HCT116 (cell line): ENCODE measurements around the gene RGSL1. TPM values are rescaled to one million over a fixed set of nuclear protein-coding genes. Genes with fewer than 3 reads are reported as not detected.

Experiments
- ATAC-seq: fragments of 200-7000 bp; cut with Tn5 transposase; 2 replicates; pipeline ENCODE4 v1.9.1; 2020; ENCODE audit warnings: mild to moderate bottlenecking, moderate library complexity
- BruUV-seq: library from RNA; stranded (reverse); fragments of 400-500 nt; replicated peaks from 2 replicates; lab custom pipeline; 2021; lab: Mats Ljungman, UMichigan
- CTCF ChIA-PET: fragments of 300-600 bp; sonication (Branson Sonifier 250); formaldehyde crosslinking; loops from one replicate; lab custom pipeline; 2021; ENCODE audit warnings: antibody characterized with exemption; lab: Charles Lee
- POLR2A ChIA-PET: fragments of 300-600, 350-600 bp; sonication (Branson Sonifier 250); formaldehyde crosslinking; loops from one replicate; lab custom pipeline; 2021; ENCODE audit warnings: antibody characterized with exemption; lab: Charles Lee
- RAD21 ChIA-PET, 2 experiments: fragments of 300-600 bp; sonication (Branson Sonifier 250); formaldehyde crosslinking; loops; one replicate each; lab custom pipeline; 2023; ENCODE audit warnings: low total read pairs in 2 of 2; ENCODE audit not compliant: uncharacterized antibody in 2 of 2, unreplicated experiment in 2 of 2, low non-redundant PET in 1 of 2; lab: Charles Lee
- DNase-seq: peaks from one replicate; pipeline ENCODE4 v3.0.0-alpha.2; 2010; ENCODE audit warnings: low read depth, low spot score
- H2AFZ ChIP-seq: fragments of 200-600 bp; shearing (Covaris generic), sonication (generic); 2 replicates; pipeline ENCODE4 v1.6.1; 2017; ENCODE audit warnings: low read depth, mixed run types, mixed read lengths, antibody characterized with exemption, low read length; ENCODE audit not compliant: poor library complexity, severe bottlenecking
- H3K27ac ChIP-seq: 2 replicates; pipeline ENCODE4 v1.5.1; 2012; ENCODE audit warnings: low read depth, low read length
- H3K27me3 ChIP-seq: fragments of 200-600 bp; sonication (generic); 2 replicates; pipeline ENCODE4 v1.6.1; 2016; ENCODE audit warnings: mixed run types, low read length, mixed read lengths; ENCODE audit not compliant: insufficient read depth
- H3K36me3 ChIP-seq, 2 experiments: fragments of 200-500 bp in 1 of 2; fragments of 200-600 bp in 1 of 2; sonication (Bioruptor generic) in 1 of 2; sonication (generic) in 1 of 2; 2 replicates each; pipeline versions ENCODE4 v1.5.1 to v1.6.1; 2014 to 2016; ENCODE audit warnings: low read length in 2 of 2, inconsistent platforms in 1 of 2, mixed read lengths in 1 of 2, mixed run types in 1 of 2; ENCODE audit not compliant: insufficient read depth in 2 of 2, control insufficient read depth in 1 of 2
- H3K4me1 ChIP-seq, 2 experiments: fragments of 200-600 bp in 1 of 2; sonication (generic) in 1 of 2; 2 replicates each; pipeline versions ENCODE4 v1.5.1 to v1.6.1; 2012 to 2017; ENCODE audit warnings: low read length in 2 of 2, inconsistent platforms in 1 of 2, mild to moderate bottlenecking in 1 of 2, mixed read lengths in 1 of 2, mixed run types in 1 of 2, moderate library complexity in 1 of 2; ENCODE audit not compliant: insufficient read depth in 2 of 2, control insufficient read depth in 1 of 2
- H3K4me2 ChIP-seq: fragments of 200-600 bp; sonication (generic); 2 replicates; pipeline ENCODE4 v1.6.1; 2017; ENCODE audit warnings: mixed run types, low read length, mixed read lengths
- H3K4me3 ChIP-seq, 2 experiments: fragments of 200-600 bp in 1 of 2; sonication (generic) in 1 of 2; replicated peaks in 1 of 2; 2 replicates each; pipeline ENCODE4 v1.5.1; 2011 to 2016; ENCODE audit warnings: low read length in 2 of 2, control low read depth in 1 of 2, low read depth in 1 of 2, mild to moderate bottlenecking in 1 of 2, mixed read lengths in 1 of 2, mixed run types in 1 of 2
- H3K79me2 ChIP-seq: fragments of 200-600 bp; sonication (generic); 2 replicates; pipeline ENCODE4 v1.6.1; 2017; ENCODE audit warnings: mild to moderate bottlenecking, mixed run types, low read length, moderate library complexity, mixed read lengths; ENCODE audit not compliant: insufficient read depth
- H3K9ac ChIP-seq: fragments of 200-600 bp; sonication (generic); 2 replicates; pipeline ENCODE4 v1.6.1; 2016; ENCODE audit warnings: low read length, mixed read lengths
- H3K9me2 ChIP-seq: fragments of 200-600 bp; sonication (generic), shearing (Covaris generic); 2 replicates; pipeline ENCODE4 v1.6.1; 2017; ENCODE audit warnings: mixed run types, mild to moderate bottlenecking, moderate library complexity; ENCODE audit not compliant: insufficient read depth
- H3K9me3 ChIP-seq, 2 experiments: fragments of 200-500 bp in 1 of 2; fragments of 200-600 bp in 1 of 2; sonication (Bioruptor generic) in 1 of 2; sonication (generic) in 1 of 2; 2 replicates each; pipeline ENCODE4 v1.6.1; 2014 to 2017; ENCODE audit warnings: low read length in 2 of 2, mixed read lengths in 2 of 2, inconsistent platforms in 1 of 2, low read depth in 1 of 2, mild to moderate bottlenecking in 1 of 2, mixed run types in 1 of 2, moderate library complexity in 1 of 2; ENCODE audit not compliant: control insufficient read depth in 1 of 2, insufficient read depth in 1 of 2
- H4K20me1 ChIP-seq: fragments of 200-600 bp; sonication (generic), shearing (Covaris generic); 2 replicates; pipeline ENCODE4 v1.6.1; 2017; ENCODE audit warnings: mixed run types, mild to moderate bottlenecking, moderate library complexity; ENCODE audit not compliant: insufficient read depth
- CBX3 ChIP-seq: IDR thresholded peaks from 2 replicates; pipeline ENCODE4 v1.6.1; 2012; ENCODE audit warnings: low read depth
- EGR1 ChIP-seq: IDR thresholded peaks from 2 replicates; pipeline ENCODE4 v1.6.1; 2012; ENCODE audit warnings: low read depth
- EZH2 ChIP-seq: fragments of 200-600 bp; sonication (generic); IDR thresholded peaks from 2 replicates; pipeline ENCODE4 v1.6.1; 2017; ENCODE audit warnings: antibody characterized with exemption, mixed run types
- POLR2A ChIP-seq: IDR thresholded peaks from 2 replicates; pipeline ENCODE4 v1.7.0; 2011; ENCODE audit warnings: borderline replicate concordance; ENCODE audit not compliant: insufficient read depth, insufficient read length; ENCODE audit errors: extremely low read depth
- RAD21 ChIP-seq: IDR thresholded peaks from 2 replicates; pipeline ENCODE4 v1.6.1; 2012; ENCODE audit warnings: low read depth, mild to moderate bottlenecking
- SIN3A ChIP-seq: IDR thresholded peaks from 2 replicates; pipeline ENCODE4 v1.6.1; 2012; ENCODE audit warnings: low read depth
- SP1 ChIP-seq: IDR thresholded peaks from 2 replicates; pipeline ENCODE4 v1.6.1; 2012; ENCODE audit warnings: low read depth
- intact Hi-C: fragments of 100-400 bp; cut with micrococcal nuclease; formaldehyde crosslinking; loops from 2 replicates; pipeline ENCODE4 v1.10.0; 2022
- total RNA-seq: library from RNA; stranded (reverse); gene quantifications from one replicate; pipeline ENCODE4 v1.2.1, GENCODE V29; 2021; ENCODE audit not compliant: unreplicated experiment
- TF ChIP-seq, protein P1 (sequence below), 3 experiments: fragments of 200-600 bp in 1 of 3; sonication (generic) in 1 of 3; IDR thresholded peaks in 2 of 3; conservative IDR thresholded peaks in 1 of 3; 2 replicates each; pipeline ENCODE4 v1.5.1; 2012 to 2017; ENCODE audit warnings: low read depth in 2 of 3, low read length in 2 of 3, antibody characterized with exemption in 1 of 3, borderline replicate concordance in 1 of 3, control low read depth in 1 of 3, mild to moderate bottlenecking in 1 of 3, mixed read lengths in 1 of 3, mixed run types in 1 of 3, moderate library complexity in 1 of 3; ENCODE audit not compliant: insufficient read depth in 1 of 3
- TF ChIP-seq, protein P2 (sequence below): IDR thresholded peaks from 2 replicates; pipeline ENCODE4 v1.6.1; 2011; ENCODE audit warnings: mild to moderate bottlenecking, low read length, moderate library complexity; ENCODE audit not compliant: insufficient replicate concordance; ENCODE audit errors: extremely low read depth

The RGSL1 gene
- total RNA-seq, 1 experiment from 2014 or later = not detected

DNA sequence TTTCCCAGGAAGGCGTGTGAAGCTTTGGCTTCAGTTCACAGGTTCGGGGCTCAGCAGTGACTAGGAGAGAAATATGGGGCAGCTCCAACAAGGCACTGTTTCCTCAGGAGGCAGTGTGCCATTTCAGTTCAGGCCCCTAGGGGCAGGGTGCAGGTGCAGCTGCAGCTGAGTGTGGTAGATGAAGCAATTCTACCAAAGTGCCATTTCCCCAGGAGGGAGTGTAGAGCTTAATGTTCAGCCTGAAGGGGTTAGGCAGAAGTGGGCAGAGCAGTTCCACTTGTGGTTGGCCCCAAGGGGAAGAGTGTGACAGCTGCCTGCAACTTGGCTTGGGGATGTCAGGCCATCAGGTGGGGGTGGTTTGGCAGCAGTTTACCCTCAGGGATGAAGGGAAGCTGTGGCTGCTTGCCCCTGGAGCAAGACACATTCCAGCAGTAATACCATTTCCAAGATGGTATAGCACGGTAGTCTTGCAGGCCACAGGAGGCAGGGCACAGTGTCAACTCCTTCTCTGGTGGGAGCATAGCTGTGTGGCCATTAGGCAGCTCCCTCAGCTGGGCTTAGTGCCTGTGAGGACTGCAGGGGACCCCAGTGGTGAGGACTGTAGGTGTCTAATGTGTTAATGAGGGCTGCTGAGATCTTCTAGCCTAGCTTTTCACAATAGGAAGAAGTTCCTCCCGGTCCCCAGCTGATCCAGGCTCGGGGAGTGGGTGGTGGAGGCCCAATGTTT is 34.7 kb downstream of the RGSL1 start:
- no peak overlapping the region for H2AFZ ChIP-seq

More for the DNA sequence above, 34.7 kb downstream of the RGSL1 start:
- no peak for TF ChIP-seq SP1
- TF ChIP-seq, protein P1, sequence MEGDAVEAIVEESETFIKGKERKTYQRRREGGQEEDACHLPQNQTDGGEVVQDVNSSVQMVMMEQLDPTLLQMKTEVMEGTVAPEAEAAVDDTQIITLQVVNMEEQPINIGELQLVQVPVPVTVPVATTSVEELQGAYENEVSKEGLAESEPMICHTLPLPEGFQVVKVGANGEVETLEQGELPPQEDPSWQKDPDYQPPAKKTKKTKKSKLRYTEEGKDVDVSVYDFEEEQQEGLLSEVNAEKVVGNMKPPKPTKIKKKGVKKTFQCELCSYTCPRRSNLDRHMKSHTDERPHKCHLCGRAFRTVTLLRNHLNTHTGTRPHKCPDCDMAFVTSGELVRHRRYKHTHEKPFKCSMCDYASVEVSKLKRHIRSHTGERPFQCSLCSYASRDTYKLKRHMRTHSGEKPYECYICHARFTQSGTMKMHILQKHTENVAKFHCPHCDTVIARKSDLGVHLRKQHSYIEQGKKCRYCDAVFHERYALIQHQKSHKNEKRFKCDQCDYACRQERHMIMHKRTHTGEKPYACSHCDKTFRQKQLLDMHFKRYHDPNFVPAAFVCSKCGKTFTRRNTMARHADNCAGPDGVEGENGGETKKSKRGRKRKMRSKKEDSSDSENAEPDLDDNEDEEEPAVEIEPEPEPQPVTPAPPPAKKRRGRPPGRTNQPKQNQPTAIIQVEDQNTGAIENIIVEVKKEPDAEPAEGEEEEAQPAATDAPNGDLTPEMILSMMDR (IDR thresholded peaks at IDR 0.05 in 2 of 3, conservative IDR thresholded peaks at IDR 0.05 in 1 of 3; ENCODE audit: borderline replicate concordance in 1 of 3, insufficient read depth in 1 of 3, low read depth in 2 of 3, low read length in 2 of 3) = peak in 2 of 3 experiments; percentile 61 to 72; a peak in 4 of 6 replicates
- TF ChIP-seq, protein P2, sequence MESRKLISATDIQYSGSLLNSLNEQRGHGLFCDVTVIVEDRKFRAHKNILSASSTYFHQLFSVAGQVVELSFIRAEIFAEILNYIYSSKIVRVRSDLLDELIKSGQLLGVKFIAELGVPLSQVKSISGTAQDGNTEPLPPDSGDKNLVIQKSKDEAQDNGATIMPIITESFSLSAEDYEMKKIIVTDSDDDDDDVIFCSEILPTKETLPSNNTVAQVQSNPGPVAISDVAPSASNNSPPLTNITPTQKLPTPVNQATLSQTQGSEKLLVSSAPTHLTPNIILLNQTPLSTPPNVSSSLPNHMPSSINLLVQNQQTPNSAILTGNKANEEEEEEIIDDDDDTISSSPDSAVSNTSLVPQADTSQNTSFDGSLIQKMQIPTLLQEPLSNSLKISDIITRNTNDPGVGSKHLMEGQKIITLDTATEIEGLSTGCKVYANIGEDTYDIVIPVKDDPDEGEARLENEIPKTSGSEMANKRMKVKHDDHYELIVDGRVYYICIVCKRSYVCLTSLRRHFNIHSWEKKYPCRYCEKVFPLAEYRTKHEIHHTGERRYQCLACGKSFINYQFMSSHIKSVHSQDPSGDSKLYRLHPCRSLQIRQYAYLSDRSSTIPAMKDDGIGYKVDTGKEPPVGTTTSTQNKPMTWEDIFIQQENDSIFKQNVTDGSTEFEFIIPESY = no peak
- TF ChIP-seq POLR2A = no peak
- no peak for TF ChIP-seq CBX3
- no peak for TF ChIP-seq EGR1
- no peak for TF ChIP-seq SIN3A
- no peak for TF ChIP-seq EZH2
- TF ChIP-seq RAD21 = no peak
- Histone ChIP-seq H3K36me3 (no peaks in the 10 kb centered on the region), H3K79me2 (no peaks in the 10 kb centered on the region), H3K4me2 (no peak overlapping the region), H3K27me3 (no peaks in the 10 kb centered on the region), H4K20me1 (no peaks in the 10 kb centered on the region), H3K27ac (no peak overlapping the region), H3K9me3 (no peaks in the 10 kb centered on the region), H3K9me2 (no peaks in the 10 kb centered on the region), H3K4me3 (no peak overlapping the region), H3K4me1 (no peaks in the 10 kb centered on the region), H3K9ac (no peak overlapping the region)
- peak; percentile 97 for ATAC-seq
- ChIA-PET CTCF (interaction anchor here (0.7 to 1.7 kb wide), 8 partner anchors 10 to 342 kb away, joined by 3 to 9 read pairs (median 4); no protein-coding TSS in a partner anchor), POLR2A (no interaction called here), RAD21 (interaction anchor here in 1 of 2 experiments (0.9 kb wide), 1 partner anchor 111 kb away, joined by 3 read pairs; no protein-coding TSS in a partner anchor)
- intact Hi-C loops = no loop called here
- DNase-seq = peak; percentile 16
- no TSS peak for BruUV-seq
